Omental fat pad (tissue), 4 donors: Measurements from ENCODE around the gene KIFC3. TPM values are rescaled to one million over a fixed set of nuclear protein-coding genes. Genes with fewer than 3 reads are reported as not detected.

ENCODE experiments used
- ATAC-seq: fragments of 150-250 bp; one replicate; pipeline ENCODE4 v1.9.1; 2016; ENCODE audit warnings: mild to moderate bottlenecking, moderate library complexity; ENCODE audit not compliant: low FRiP score
- DNase-seq: peaks from one replicate; pipeline ENCODE4 v3.0.0-alpha.2; 2019; ENCODE audit warnings: low spot score
- total RNA-seq, 4 donors: library from RNA; depleted of rRNA; stranded (reverse); fragments of >200 nt; gene quantifications; one replicate each; pipeline ENCODE4 v1.1.0, GENCODE V29; 2016
- TF ChIP-seq, protein P1 (sequence below), 3 donors: fragments of 450-650 bp; IDR thresholded peaks; one replicate each; pipeline ENCODE4 v1.5.1; 2016 to 2017; ENCODE audit warnings: antibody characterized with exemption in 3 of 3, mild to moderate bottlenecking in 3 of 3, moderate library complexity in 2 of 3

The KIFC3 gene
- total RNA-seq, 4 donors from 2014 or later, result 41.5 to 96.9 (median 58.9) TPM

DNA sequence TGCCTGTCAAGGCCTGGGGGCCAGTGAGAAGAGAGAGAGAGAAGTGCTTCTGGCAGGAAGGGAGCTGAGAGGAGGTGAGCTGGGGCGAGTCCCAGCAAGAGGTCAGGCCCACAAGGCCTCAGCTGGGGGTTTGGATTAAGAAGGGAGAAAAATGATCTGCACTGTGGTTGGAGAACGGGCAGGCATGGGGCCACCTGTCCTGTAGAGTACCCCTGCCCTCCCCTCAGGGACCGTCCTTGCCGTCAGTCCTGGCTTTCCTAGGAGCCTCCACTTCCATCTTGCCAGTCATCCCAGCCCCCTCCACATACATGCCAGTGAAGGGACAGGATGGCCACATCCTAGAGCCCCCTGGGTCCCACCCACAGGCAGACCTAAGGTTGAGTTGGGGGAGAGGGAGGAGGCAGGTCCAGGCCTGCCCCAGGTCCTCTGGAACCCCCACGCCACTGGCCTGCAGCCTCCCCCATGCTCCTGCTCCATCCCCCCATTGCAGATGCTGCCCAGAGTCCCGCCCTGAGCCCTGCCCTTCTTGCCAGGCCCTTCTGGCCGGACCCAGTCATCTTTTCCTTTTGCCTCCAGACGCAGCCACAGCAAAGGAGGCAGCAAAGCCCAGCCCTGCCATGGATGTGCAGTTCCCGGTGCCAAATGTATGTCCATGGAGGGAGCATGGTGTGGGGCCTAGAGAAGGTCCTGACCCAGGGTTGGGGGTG lies 47.8 kb downstream of the KIFC3 start:
- DNase-seq (no peak), ATAC-seq (no peak)
- TF ChIP-seq, protein P1, sequence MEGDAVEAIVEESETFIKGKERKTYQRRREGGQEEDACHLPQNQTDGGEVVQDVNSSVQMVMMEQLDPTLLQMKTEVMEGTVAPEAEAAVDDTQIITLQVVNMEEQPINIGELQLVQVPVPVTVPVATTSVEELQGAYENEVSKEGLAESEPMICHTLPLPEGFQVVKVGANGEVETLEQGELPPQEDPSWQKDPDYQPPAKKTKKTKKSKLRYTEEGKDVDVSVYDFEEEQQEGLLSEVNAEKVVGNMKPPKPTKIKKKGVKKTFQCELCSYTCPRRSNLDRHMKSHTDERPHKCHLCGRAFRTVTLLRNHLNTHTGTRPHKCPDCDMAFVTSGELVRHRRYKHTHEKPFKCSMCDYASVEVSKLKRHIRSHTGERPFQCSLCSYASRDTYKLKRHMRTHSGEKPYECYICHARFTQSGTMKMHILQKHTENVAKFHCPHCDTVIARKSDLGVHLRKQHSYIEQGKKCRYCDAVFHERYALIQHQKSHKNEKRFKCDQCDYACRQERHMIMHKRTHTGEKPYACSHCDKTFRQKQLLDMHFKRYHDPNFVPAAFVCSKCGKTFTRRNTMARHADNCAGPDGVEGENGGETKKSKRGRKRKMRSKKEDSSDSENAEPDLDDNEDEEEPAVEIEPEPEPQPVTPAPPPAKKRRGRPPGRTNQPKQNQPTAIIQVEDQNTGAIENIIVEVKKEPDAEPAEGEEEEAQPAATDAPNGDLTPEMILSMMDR (IDR thresholded peaks at IDR 0.05), result no peak

- TF ChIP-seq, protein P1 (IDR thresholded peaks at IDR 0.05), result no peak
- ATAC-seq, result no peak
- DNase-seq, result no peak
Observed at GRCh38 chr16:57753448-57754353, 48.6 kb downstream of the KIFC3 start.

DNA sequence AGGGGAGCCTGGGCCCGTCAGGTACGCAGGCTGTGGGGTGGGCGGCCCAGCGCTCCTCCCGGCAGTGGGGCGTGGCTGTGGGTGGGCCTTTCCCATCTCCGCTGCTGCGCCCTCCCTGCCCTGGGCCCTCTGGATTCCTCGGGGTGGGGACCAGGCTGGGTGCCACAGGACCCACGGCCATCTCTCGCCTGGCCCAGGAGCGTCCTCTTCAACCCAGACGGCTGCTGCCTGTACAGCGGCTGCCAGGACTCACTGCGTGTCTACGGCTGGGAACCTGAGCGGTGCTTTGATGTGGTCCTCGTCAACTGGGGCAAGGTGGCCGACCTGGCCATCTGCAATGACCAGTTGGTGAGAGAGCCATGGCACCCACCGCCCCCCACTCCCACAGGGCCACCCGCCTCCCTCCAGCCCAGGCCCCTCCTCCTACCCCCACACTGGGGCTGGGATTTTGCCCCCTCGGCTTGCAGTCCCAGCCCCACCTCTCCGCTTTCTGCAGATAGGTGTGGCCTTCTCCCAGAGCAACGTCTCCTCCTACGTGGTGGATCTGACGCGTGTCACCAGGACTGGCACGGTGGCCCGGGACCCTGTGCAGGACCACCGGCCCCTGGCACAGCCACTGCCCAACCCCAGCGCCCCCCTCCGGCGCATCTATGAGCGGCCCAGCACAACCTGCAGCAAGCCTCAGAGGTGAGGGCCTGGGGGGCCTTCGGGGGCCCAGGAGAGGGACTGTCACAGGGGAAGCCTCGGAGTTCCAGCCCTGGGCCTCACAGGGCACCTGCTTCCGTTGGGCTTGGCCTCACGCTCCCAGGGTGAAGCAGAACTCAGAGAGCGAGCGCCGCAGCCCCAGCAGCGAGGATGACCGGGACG lies 49.5 kb downstream of the KIFC3 start:
- ATAC-seq (no peak), DNase-seq (no peak)
- TF ChIP-seq, protein P1 (IDR thresholded peaks at IDR 0.05), result no peak

GRCh38 chr16:57752203-57752580 lies 50.1 kb downstream of the KIFC3 start:
- TF ChIP-seq, protein P1 (IDR thresholded peaks at IDR 0.05), result no peak
- no peak for ATAC-seq
- DNase-seq, result no peak

DNA sequence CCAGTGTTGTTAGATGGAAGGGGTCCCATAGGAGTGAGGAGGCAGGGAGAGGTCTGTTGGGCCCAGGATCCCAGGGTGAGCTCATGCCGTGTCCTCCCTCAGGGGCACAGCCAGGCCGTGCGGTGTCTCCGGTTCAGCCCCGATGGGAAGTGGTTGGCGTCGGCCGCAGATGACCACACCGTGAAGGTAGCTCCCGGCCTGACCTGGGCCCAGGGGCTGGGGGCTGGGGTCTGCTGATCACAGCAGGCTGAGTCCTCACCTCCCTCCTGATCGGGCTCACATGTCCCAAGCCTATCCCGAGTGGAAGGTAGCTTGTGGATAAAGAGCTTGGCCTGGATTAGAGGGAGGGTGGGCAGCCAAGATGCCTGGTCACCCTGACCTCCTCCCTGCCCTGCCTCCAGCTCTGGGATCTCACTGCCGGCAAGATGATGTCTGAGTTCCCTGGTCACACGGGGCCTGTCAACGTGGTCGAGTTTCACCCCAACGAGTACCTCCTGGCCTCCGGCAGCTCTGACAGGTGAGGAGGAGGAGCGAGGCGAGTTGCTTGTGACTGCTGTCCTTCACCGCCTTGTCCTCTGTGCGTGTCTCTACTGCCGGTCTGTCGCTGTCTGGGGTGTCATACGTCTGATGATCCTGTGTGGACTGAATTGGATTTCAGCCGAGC lies 50.6 kb downstream of the KIFC3 start:
- ATAC-seq (no peak), DNase-seq (no peak)
- TF ChIP-seq, protein P1 (IDR thresholded peaks at IDR 0.05), result no peak

GRCh38 chr16:57750796-57751538 lies 51.3 kb downstream of the KIFC3 start:
- no peak for ATAC-seq
- TF ChIP-seq, protein P1 (IDR thresholded peaks at IDR 0.05), result no peak
- DNase-seq, result no peak
